Panc1 (cell line): ENCODE data around the gene DDX42. TPM values are rescaled to one million over a fixed set of nuclear protein-coding genes. Genes with fewer than 3 reads are reported as not detected.

Source experiments
- ATAC-seq: fragments of 200-7000 bp; cut with Tn5 transposase; 2 replicates; pipeline ENCODE4 v1.9.1; 2020; ENCODE audit warnings: mild to moderate bottlenecking, moderate library complexity
- BruUV-seq: library from RNA; stranded (reverse); fragments of 400-500 nt; replicated peaks from 2 replicates; lab custom pipeline; 2021; lab: Mats Ljungman, UMichigan
- CTCF ChIA-PET: fragments of 300-600 bp; sonication (Branson Sonifier 250); formaldehyde crosslinking; loops from one replicate; lab custom pipeline; 2022; ENCODE audit warnings: antibody characterized with exemption; lab: Charles Lee
- POLR2A ChIA-PET: fragments of 300-600 bp; sonication (Branson Sonifier 250); formaldehyde crosslinking; loops from one replicate; lab custom pipeline; 2022; ENCODE audit warnings: antibody characterized with exemption; lab: Charles Lee
- DNase-seq: peaks from one replicate; pipeline ENCODE4 v3.0.0-alpha.2; 2010; ENCODE audit warnings: low read depth, low spot score
- H3K27ac ChIP-seq: 2 replicates; pipeline ENCODE4 v1.5.1; 2011; ENCODE audit warnings: mild to moderate bottlenecking, low read length, inconsistent platforms
- H3K27me3 ChIP-seq: fragments of 200-500 bp; sonication (Bioruptor generic); 2 replicates; pipeline ENCODE4 v1.6.0; 2014; ENCODE audit warnings: low read length, inconsistent platforms; ENCODE audit not compliant: control insufficient read depth, insufficient read depth
- H3K36me3 ChIP-seq: fragments of 200-500 bp; sonication (Bioruptor generic); 2 replicates; pipeline ENCODE4 v1.5.1; 2014; ENCODE audit warnings: inconsistent platforms, mild to moderate bottlenecking, low read length, moderate library complexity; ENCODE audit not compliant: control insufficient read depth, insufficient read depth
- H3K4me1 ChIP-seq: 2 replicates; pipeline ENCODE4 v1.5.1; 2011; ENCODE audit warnings: inconsistent platforms, mild to moderate bottlenecking, low read length, moderate library complexity; ENCODE audit not compliant: control insufficient read depth, insufficient read depth
- H3K4me3 ChIP-seq, 2 experiments: 2 replicates each; pipeline ENCODE4 v1.5.1; 2011 to 2012; ENCODE audit warnings: low read depth in 2 of 2, low read length in 2 of 2, mild to moderate bottlenecking in 2 of 2, inconsistent platforms in 1 of 2, moderate library complexity in 1 of 2
- H3K9me3 ChIP-seq: fragments of 200-500 bp; sonication (Bioruptor generic); 2 replicates; pipeline ENCODE4 v1.5.1; 2014; ENCODE audit warnings: low read depth, mild to moderate bottlenecking, inconsistent platforms, low read length, moderate library complexity; ENCODE audit not compliant: control insufficient read depth, insufficient read depth
- POLR2AphosphoS5 ChIP-seq: IDR thresholded peaks from 2 replicates; pipeline ENCODE4 v1.6.1; 2012; ENCODE audit warnings: mild to moderate bottlenecking, low read depth, low read length, moderate library complexity
- SIN3A ChIP-seq: IDR thresholded peaks from 2 replicates; pipeline ENCODE4 v1.6.1; 2012; ENCODE audit warnings: low read depth, mild to moderate bottlenecking, low read length, moderate library complexity, borderline replicate concordance; ENCODE audit not compliant: insufficient read depth
- TCF7L2 ChIP-seq: IDR thresholded peaks from 2 replicates; pipeline ENCODE4 v1.6.1; 2011; ENCODE audit warnings: mild to moderate bottlenecking, low read depth, low read length, inconsistent platforms
- in situ Hi-C: cut with HindIII; loops from 2 replicates; pipeline ENCODE4 v1.10.0; 2016; ENCODE audit warnings: low sequenced_read_pairs, low pct_unique_long_range_greater_than_20kb
- intact Hi-C: fragments of 100-400 bp; cut with micrococcal nuclease; formaldehyde crosslinking; loops from one replicate; pipeline ENCODE4 v1.10.0; 2022; ENCODE audit not compliant: unreplicated experiment
- total RNA-seq: library from RNA; stranded (reverse); gene quantifications from one replicate; pipeline ENCODE4 v1.2.1, GENCODE V29; 2021; ENCODE audit not compliant: unreplicated experiment
- TF ChIP-seq, protein P1 (sequence below), 2 experiments: IDR thresholded peaks; 2 replicates each; pipeline ENCODE4 v1.6.1; 2011 to 2012; ENCODE audit warnings: low read depth in 2 of 2, control low read depth in 1 of 2, low read length in 1 of 2, mild to moderate bottlenecking in 1 of 2, moderate library complexity in 1 of 2; ENCODE audit not compliant: insufficient read depth in 1 of 2
- TF ChIP-seq, protein P2 (sequence below): fragments of 450-650 bp; IDR thresholded peaks from 2 replicates; pipeline ENCODE4 v1.5.1; 2017; ENCODE audit warnings: mild to moderate bottlenecking

The DDX42 gene
- total RNA-seq, 1 experiment from 2014 or later = 89.6 TPM

DNA sequence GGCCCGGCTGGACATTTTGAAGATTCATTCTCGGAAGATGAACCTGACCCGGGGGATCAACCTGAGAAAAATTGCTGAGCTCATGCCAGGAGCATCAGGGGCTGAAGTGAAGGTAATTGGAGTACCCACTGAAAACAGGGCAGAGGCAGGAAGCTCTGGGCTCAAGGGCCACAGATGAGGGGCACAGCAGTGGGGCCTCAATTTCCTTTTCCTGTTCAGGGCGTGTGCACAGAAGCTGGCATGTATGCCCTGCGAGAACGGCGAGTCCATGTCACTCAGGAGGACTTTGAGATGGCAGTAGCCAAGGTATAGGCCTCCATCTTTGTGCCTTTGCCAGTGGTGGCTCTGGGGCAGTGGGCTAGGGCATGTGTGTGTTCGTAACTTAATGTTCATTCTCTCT is 57.5 kb downstream of the DDX42 start:
- Histone ChIP-seq H3K4me3 (no peak overlapping the region), H3K27me3 (no peaks in the 10 kb centered on the region), H3K4me1 (peaks cover 13% of the 10 kb centered on the region), H3K27ac (no peak overlapping the region), H3K36me3 (peaks cover 31% of the 10 kb centered on the region), H3K9me3 (no peaks in the 10 kb centered on the region)
- intact Hi-C loops (no loop called here), in situ Hi-C loops (no loop called here)
- ATAC-seq (no peak), DNase-seq (no peak)
- no TSS peak for BruUV-seq
- CTCF ChIA-PET = no interaction called here
- no peak for TF ChIP-seq SIN3A
- POLR2A ChIA-PET = no interaction called here

DNA sequence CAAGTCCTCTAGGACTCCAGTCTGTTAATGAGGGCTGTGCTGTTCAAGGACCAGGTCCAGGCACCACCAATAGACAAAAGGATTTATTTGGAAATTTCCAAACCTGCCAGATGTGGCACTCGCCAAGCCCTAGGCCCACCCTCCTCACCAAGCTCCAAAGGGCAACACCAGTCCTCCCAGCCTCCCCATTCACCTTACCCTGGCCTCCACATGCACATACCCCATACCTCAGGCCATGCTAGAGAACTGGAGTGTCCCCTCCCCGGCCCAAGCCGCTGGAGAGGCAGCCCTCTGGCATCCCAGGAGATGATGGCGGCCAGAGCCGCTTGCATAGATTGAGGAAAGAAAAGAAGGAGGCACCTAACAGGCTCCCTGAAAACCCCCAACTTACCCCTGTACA is 58.0 kb downstream of the DDX42 start:
- peaks cover 28% of the 10 kb centered on the region for H3K36me3 ChIP-seq
- intact Hi-C loops = no loop called here
- no peak for TF ChIP-seq POLR2AphosphoS5
- no peaks in the 10 kb centered on the region for H3K9me3 ChIP-seq
- no peak overlapping the region for H3K27ac ChIP-seq
- ChIA-PET CTCF (no interaction called here), POLR2A (no interaction called here)
- ATAC-seq = no peak
- DNase-seq = no peak
- no peaks in the 10 kb centered on the region for H3K27me3 ChIP-seq
- no peak overlapping the region for H3K4me3 ChIP-seq
- in situ Hi-C loops = no loop called here
- no TSS peak for BruUV-seq
- peaks cover 13% of the 10 kb centered on the region for H3K4me1 ChIP-seq

DNA sequence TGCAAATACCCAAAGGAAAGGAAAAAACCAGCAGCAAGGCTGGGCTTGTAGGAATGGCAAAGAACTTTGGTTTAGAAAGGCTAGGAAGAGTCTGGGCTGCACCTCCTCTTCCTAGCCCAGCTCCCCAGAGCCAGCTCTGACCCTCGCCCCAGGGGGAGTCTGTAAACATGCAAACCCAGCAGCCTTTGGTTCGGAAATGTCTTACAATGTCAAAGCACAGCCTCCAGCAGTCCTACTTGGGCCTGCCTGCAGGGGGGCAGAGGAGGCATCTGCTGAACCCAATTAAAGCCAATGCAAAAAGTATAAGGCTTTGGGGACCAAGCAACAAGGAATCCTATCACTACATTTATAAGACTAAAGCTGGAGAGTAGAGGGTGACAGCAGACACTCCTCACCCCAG is 58.5 kb downstream of the DDX42 start:
- TSS peak; percentile 52 for BruUV-seq
- intact Hi-C loops = no loop called here
- peaks cover 13% of the 10 kb centered on the region for H3K4me1 ChIP-seq
- H3K9me3 ChIP-seq = no peaks in the 10 kb centered on the region
- peaks cover 28% of the 10 kb centered on the region for H3K36me3 ChIP-seq
- DNase-seq (no peak), ATAC-seq (no peak)
- TF ChIP-seq SIN3A = no peak
- TF ChIP-seq POLR2AphosphoS5 = no peak
- TF ChIP-seq, protein P1, sequence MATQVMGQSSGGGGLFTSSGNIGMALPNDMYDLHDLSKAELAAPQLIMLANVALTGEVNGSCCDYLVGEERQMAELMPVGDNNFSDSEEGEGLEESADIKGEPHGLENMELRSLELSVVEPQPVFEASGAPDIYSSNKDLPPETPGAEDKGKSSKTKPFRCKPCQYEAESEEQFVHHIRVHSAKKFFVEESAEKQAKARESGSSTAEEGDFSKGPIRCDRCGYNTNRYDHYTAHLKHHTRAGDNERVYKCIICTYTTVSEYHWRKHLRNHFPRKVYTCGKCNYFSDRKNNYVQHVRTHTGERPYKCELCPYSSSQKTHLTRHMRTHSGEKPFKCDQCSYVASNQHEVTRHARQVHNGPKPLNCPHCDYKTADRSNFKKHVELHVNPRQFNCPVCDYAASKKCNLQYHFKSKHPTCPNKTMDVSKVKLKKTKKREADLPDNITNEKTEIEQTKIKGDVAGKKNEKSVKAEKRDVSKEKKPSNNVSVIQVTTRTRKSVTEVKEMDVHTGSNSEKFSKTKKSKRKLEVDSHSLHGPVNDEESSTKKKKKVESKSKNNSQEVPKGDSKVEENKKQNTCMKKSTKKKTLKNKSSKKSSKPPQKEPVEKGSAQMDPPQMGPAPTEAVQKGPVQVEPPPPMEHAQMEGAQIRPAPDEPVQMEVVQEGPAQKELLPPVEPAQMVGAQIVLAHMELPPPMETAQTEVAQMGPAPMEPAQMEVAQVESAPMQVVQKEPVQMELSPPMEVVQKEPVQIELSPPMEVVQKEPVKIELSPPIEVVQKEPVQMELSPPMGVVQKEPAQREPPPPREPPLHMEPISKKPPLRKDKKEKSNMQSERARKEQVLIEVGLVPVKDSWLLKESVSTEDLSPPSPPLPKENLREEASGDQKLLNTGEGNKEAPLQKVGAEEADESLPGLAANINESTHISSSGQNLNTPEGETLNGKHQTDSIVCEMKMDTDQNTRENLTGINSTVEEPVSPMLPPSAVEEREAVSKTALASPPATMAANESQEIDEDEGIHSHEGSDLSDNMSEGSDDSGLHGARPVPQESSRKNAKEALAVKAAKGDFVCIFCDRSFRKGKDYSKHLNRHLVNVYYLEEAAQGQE (IDR thresholded peaks at IDR 0.05; ENCODE audit: insufficient read depth in 1 of 2, low read depth in 2 of 2, low read length in 1 of 2) = no peak
- TF ChIP-seq, protein P2, sequence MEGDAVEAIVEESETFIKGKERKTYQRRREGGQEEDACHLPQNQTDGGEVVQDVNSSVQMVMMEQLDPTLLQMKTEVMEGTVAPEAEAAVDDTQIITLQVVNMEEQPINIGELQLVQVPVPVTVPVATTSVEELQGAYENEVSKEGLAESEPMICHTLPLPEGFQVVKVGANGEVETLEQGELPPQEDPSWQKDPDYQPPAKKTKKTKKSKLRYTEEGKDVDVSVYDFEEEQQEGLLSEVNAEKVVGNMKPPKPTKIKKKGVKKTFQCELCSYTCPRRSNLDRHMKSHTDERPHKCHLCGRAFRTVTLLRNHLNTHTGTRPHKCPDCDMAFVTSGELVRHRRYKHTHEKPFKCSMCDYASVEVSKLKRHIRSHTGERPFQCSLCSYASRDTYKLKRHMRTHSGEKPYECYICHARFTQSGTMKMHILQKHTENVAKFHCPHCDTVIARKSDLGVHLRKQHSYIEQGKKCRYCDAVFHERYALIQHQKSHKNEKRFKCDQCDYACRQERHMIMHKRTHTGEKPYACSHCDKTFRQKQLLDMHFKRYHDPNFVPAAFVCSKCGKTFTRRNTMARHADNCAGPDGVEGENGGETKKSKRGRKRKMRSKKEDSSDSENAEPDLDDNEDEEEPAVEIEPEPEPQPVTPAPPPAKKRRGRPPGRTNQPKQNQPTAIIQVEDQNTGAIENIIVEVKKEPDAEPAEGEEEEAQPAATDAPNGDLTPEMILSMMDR = no peak
- TF ChIP-seq TCF7L2 = no peak
- CTCF ChIA-PET = no interaction called here
- POLR2A ChIA-PET = no interaction called here
- no peaks in the 10 kb centered on the region for H3K27me3 ChIP-seq
- no peak overlapping the region for H3K4me3 ChIP-seq
- H3K27ac ChIP-seq = no peak overlapping the region
- in situ Hi-C loops = no loop called here
